ENCODE data around the gene ENDOV. TPM values are rescaled to one million over a fixed set of nuclear protein-coding genes. Genes with fewer than 3 reads are reported as not detected.

ENDOV gene
- total RNA-seq, 2 donors from 2014 or later = 14.1 to 15.5 TPM

DNA sequence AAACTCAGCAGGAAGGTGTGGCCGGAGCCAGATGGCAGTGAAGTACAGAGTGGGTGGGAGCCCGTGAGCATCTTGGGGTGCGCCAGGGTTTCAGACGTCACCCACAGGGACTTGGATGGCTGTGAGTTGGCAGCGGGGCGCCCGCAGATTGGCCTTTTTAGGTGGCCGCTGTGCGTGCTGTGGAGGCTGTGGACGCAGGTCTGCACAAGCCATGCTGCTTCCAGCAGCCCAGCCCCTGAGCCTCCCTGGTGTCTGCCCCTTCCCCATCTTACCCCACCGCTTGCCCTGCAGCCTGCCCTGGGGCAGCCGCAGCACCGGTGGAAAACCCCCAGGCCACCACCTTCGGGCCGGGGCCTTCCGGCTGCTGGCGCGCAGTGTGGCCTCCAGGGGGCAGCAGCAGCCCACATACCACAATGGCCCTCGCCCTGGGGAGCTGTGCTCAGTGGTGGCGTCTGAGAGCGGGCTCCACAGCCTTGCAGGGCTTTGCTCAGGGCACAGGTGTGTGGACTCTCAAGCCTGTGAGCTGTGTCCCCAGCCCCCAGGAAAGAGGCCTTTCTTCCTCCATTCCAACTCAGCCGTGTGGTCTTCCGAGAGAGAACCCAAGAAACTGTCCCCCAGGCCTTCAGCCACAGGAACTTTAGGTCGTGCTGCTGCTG is 11.8 kb downstream of the ENDOV start:
- intact Hi-C loops (cut with DNase I) = loop anchor here (1.0 to 10.0 kb wide), 5 partner anchors 554 to 678 kb away; no protein-coding TSS in a partner anchor
- DNase-seq (ENCODE audit: low spot score) = peak; percentile 90

DNA sequence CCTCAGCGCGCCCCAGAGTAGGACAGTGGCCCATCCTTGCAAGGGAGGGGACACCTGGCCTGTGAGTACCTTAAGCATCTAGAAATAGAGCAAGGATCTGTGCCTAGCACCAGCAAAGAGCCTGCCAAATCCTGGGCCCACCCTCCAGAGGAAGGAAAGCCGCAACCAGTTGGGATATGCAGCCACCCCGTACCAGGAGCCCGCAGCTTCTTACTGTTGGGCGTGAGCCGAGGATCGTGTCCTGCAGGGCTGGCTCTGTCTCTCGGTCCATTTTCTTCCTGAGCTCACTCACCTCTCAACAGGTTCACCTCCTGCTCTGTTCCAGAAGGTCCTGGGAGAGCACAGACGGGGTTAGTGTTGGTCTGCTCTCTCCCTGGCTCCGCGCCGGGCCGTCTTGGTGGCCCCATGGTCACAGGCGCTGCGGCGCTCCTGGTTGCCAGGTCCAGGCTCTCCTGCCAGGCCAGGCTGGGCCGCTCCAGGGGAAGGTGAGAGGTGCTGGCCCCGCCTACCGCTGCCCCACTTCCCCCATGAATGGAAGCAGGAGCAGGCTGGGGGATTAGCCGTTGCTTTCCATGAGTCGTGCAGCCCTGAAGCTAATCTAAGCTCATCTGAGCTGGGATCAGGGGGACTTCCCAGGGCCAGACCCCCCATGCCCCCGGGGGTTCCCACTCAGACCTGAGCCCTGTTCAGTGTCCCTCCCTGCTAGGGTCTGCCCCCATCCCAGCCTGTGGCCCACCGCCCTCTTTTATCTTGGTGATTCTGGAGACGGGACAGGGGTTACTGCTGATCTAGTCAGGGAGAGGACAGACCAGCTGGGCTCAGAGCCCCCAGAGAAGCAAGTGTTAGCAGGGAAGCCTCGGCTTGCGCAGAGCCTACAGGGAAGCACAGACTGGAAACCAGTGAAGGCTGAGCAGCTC is 12.7 kb downstream of the ENDOV start:
- peak; percentile 78 for DNase-seq (ENCODE audit: low spot score)
- intact Hi-C loops (cut with DNase I) = loop anchor here (1.0 to 10.0 kb wide), 5 partner anchors 25 to 677 kb away; no protein-coding TSS in a partner anchor

DNA sequence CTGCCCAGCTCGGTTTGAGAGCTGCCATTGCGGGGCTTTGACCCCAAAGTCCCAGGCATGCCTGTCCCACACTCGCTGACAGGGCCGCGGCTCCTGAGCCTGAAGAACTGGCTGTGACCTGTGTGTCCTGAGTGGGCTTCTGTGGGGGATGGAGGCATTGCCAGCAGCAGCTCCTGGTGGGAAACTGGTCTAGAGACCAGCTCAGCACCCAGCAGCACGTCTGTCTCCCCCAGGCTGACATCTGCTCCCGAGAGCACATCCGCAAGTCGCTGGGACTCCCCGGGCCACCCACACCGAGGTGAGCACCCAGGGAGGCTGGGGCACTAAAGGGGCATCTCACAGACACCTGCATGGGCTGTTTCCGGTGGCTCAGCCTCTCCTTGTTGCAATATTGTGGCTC is 13.4 kb downstream of the ENDOV start:
- peak; percentile 64 for DNase-seq (ENCODE audit: low spot score)
- intact Hi-C loops (cut with DNase I) = loop anchor here (1.0 to 10.0 kb wide), 4 partner anchors 24 to 676 kb away; no protein-coding TSS in a partner anchor

DNA sequence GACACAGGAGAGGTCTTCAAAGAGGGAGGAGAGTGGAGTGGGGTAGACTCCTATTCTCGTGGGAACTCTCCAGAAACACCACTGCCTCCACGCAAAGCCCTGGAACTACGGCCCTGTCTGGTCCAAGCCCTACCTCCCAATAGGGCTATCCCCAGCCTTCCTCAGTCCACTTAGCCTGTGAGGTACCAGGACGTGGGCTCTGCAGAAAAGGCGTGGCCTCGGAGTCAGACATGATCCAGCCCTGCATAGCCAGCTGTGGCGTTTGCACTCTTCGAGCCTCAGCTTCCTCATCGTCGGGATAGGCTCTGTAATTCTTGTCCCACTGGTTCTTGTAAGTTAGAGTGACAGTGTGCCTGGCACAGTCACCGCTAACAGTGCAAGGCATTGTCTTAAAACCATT is 13.8 kb downstream of the ENDOV start:
- intact Hi-C loops (cut with DNase I) = loop anchor here (1.0 to 10.0 kb wide), 4 partner anchors 24 to 676 kb away; no protein-coding TSS in a partner anchor
- no peak for DNase-seq (ENCODE audit: low spot score)

DNA sequence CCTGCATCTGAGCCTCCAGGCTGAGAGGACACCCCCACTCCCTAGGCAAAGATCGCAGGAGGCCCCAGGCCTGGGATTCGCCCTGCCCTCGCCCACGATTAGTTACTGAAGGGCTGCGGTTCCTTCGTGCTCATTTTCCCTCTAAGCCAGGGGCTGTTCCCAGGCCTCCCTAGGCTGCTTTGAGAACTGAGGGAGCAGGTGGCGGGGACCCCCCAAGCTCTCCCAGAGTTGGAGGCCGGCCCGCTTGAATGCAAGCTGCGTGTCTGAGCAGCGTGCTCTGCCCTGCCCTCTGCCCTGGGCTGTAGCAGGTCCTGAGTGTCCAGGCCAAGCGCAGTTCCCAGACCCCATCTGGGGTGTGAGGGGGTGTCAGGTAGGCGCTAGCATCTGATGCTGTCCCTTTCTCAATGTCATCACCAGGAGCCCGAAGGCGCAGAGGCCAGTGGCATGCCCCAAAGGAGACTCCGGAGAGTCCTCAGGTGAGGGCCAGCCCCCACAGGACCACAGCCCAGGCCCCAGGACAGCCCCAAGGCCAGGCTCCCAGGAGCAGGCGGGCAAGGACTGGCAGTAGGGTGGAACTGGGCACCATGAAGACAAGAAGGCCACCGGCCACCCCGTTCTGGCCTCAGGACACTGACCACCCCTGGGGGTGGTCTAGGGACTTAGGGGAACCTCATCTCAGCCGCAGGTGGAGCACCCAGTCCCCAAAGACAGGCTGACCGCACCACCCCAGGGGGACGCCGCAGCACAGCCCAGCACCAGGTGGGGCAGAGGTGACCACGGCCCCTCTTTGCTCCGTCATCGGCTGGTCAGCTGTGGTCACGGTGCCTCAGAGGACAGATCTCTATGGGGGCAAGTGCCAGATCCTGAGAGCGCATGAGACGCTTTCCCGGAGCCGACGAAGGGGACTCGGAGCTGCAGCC is 14.6 kb downstream of the ENDOV start:
- peak; percentile 71 for DNase-seq (ENCODE audit: low spot score)
- intact Hi-C loops (cut with DNase I) = loop anchor here (5.0 to 10.0 kb wide), 4 partner anchors 143 to 675 kb away; no protein-coding TSS in a partner anchor

DNA sequence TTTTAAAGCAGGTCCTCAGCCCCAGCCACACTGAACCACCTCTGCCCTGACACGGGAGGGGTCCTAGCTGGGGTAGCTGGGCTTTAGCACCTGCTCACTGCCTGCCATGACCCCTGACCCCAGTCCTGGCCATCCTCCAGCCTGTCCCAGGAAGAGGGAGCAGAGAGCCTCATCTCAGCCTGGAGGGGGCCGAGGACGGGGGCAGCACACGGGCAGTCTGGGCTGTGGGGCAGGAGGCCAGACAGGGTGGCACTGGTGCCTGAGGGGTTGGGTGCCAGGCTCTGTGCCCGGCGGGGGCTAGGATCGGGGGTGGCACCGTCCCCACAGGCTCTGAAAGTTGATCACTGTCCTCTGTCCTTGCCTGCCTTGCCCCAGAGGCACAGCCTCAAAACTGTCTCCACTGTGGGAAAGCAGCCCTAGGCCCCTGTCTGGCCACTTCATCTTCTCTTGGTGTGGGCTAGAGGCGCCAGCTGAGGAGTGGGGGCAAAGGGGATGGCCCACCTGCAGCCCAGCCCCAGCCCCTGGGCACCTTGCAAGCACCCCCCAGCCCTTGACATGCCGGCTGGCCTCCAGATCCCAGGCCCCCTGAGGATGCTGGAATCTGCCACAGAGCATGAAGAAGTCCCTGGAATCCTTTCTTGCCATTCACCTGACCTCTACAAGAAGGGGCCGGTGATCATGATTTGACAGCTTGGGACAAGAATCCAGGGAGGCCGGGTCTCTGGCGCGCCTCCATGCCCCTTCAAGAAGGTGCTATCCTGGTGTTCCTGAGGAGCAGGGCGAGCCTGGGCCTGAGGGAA is 15.7 kb downstream of the ENDOV start:
- intact Hi-C loops (cut with DNase I) = loop anchor here in 1 of 2 donors (5.0 kb wide), 1 partner anchor 142 kb away; no protein-coding TSS in a partner anchor

DNA sequence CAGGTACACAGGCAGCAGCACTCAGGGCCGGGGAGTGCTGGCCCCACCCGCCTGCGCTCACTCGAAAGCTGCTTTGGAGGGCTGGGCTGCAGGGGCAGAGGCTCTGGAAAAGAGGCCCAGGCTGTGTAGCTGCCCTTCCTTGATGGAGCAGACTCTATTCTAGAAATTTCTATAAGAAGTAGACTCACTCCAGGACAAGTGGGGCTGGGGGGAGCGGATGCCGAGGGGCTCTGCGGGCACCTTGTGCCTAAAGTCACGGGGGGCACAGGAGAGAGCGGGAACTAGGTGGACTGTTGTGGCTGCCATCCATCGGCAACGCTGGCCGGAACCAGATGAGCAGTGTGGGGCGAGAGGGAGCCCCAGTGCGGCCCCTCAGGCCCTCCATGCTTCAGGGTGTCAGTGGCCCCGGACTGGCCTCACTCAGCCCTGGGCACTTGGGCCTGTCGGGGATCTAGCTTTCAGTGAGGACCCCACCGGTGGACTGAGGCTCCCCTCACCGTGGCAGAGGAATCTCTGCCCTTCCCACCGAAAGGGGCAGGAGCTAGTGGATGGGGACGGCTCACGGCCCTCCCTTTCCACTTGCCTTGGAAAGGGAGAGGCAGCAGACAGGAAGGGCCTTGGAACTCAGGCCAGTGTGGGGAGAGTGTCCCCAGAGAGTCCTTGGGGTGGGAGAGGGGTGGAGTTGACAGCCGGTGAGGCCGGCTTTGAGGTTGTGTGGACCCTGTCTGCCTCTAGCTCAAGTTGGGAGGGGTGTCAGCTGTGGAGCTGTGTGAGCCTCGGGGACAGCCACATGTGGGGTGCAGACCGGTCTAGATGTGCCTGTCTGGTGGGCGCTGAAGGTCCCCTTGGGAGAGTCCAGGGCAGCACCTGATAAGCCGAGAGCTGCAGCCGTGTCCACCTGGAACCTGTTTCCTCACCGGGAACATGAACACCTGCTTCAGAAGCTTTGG is 16.6 kb downstream of the ENDOV start:
- intact Hi-C loops (cut with DNase I) = loop anchor here in 1 of 2 donors (5.0 kb wide), 1 partner anchor 141 kb away; no protein-coding TSS in a partner anchor
- DNase-seq (ENCODE audit: low spot score) = peak; percentile 72

More for the DNA sequence above, 15.7 kb downstream of the ENDOV start:
- peak; percentile 61 for DNase-seq (ENCODE audit: low spot score)

DNA sequence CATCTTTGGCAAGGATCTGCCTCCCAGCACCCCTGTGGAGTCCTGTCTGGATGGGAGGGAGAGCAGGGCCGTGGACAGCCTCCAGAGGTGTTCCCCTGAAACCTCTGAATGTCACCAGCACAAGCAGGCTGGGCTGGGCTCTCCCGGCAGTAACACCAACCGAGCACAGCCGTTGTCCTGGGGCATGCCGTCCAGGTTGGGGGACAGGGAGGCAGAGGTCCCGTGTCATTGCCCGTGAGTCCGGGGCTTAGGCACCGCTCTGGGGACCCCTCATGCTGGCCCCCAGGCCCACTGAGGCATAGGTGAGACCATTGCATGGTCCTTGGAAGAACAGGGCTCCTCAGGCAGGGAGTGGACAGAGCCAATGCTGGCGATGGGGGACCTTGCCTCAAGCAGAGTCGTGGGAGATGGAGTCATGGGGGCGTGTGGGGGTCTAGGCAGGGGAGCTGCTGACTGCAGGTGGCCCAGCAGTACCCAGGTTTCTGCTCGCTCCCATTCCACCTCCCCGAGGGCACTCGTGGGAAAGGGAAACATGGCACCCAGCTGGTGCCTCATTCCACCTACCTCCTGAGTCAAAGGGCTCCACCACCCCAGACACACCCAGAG is 17.5 kb downstream of the ENDOV start:
- intact Hi-C loops (cut with DNase I) = loop anchor here in 1 of 2 donors (5.0 kb wide), 1 partner anchor 140 kb away; no protein-coding TSS in a partner anchor
- no peak for DNase-seq (ENCODE audit: low spot score)

DNA sequence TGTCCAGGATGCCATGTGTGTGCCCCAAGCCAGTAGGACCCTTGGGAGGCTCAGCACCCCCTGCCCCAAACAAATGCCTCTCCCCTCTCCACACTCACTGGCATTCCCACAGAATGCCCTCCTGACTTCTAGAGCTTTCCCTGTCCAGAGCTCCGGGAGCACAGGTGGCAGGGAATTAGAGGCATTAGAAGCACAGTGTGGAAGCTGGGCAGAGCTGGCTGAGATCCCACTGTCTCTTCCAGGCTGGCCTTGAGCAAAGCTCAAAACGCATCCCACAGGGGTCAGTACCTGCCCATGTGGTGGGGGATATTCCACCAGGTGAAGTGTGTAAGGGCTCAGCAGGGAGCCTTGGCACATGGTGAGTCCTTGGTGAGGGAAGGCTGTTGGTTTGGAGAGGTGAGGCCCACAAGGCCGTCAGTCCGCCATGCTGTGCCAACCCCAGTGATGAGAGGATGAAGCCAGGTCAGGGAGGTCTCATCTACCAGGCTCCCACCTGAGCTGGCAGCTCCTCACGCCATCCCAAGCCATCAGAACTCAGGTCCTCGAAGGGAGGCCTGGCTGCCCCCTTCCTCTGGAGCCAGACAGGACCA is 18.1 kb downstream of the ENDOV start:
- intact Hi-C loops (cut with DNase I) = loop anchor here in 1 of 2 donors (5.0 kb wide), 1 partner anchor 139 kb away; no protein-coding TSS in a partner anchor
- DNase-seq (ENCODE audit: low spot score) = no peak

DNA sequence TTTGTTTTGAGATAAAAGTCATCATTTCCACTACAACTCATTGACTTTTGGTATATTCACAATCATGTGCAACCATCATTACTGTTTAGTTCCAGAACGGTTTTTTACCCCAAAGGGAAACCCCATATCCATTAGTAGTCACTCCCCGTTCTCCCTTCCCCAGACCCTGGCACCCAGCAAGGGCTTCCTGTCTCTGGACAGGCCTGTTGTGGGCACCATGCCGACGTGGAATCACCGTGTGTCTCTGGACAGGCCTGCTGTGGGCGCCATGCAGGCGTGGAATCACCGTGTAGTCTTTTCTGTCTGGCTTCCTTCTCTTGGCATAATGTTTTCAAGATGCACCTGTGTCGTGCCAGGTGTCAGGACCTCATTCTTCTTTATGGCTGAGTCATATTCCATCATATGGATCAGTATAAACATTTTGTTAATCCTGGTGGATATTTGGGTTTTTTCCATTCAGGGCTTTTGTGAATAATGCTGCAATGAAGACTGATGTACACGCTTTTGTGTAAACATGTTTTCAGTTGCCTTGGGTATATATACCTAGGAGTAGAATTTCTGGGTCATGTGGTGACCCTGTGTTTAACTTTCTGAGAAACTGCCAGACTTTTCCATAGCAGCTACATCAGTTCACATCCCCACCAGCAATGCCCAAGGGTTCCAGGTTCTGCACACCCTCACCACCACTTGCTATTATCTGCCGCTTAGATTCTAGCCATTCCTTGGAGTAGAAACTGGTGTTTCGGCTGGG is 19.1 kb downstream of the ENDOV start:
- intact Hi-C loops (cut with DNase I) = loop anchor here in 1 of 2 donors (5.0 kb wide), 1 partner anchor 138 kb away; no protein-coding TSS in a partner anchor
- DNase-seq (ENCODE audit: low spot score) = no peak

DNA sequence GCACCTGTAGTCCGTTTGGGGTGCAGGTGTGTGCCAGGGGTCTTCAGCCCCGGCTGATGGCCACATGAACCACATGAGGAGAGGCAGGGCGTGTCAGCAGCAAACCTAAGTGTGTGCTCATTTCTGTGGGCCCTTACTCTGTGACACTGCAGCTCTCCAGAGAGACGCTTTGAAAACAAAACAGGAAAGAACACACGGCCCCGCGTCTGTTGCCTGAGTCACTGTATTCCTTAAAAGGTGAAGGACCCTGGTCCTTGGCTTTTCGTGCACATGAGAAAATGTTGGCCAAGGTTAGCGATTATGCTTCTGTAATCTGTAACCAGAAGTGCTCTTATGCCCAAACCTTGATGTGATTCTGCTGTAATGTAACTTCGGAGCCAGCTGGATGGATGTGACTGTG is 22.6 kb downstream of the ENDOV start:
- no peak for DNase-seq (ENCODE audit: low spot score)
- intact Hi-C loops (cut with DNase I) = no loop called here

DNA sequence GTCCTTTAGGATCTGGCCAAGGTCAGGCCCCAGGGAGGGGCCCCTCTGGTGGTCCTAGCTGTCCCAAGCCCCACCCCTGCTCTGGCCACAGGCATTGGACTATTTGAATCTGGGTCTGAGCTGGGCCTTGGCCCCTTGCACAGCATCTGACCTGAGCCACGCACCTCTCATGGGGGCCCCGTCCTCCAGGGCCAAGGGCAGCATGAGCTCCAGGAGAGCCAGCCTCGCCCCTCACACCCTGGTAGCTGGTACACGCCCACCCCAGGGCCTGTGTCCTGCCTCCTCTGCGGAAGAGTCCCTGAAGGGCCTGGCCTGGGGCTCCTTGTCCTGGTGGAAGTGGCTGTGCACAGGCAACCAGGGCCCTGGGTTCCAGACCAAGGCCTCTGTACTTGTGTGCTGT is 23.8 kb downstream of the ENDOV start:
- no peak for DNase-seq (ENCODE audit: low spot score)
- intact Hi-C loops (cut with DNase I) = no loop called here

DNA sequence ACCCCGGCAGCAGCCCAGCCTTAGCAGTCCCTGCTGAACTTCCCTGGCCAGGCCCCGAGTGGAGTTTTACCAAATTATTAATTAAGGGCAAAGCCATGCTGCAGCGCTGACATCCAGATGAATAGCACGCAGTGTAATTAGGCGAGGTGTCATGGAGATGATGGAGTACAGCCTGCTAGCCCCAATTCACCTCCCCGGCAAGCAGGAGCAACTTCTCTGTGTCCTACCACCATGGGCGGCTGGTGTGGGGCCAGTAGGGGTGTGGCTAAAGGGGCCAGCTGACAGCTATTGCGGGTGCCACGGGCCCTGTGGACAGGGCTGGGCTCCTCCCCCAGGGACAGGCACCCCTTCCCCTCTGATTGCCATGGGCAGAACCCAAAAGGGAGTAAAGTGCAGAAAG is 24.5 kb downstream of the ENDOV start:
- intact Hi-C loops (cut with DNase I) = no loop called here
- DNase-seq (ENCODE audit: low spot score) = no peak

DNA sequence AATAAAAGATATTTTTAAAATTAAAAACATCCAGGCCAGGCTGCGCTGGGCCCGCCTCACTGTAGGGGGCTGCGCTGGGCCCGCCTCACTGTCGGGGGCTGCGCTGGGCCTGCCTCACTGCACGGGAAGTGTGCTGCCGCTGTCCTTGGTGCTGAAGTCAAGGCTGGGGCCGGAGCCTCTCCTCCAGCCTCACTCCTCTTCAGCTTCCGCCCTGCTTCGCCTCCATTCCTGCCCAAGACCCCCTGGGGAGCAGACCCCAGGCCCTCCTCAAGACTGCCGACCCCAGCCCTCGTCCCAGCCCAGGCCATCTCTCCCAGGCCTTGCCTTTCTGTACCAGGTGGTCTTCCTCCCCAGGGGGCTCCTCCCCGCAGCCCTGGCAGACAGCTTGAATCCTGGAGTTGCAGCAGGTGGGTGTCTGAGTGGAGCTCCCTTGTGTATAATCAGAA is 26.2 kb downstream of the ENDOV start:
- intact Hi-C loops (cut with DNase I) = no loop called here
- DNase-seq (ENCODE audit: low spot score) = no peak

DNA sequence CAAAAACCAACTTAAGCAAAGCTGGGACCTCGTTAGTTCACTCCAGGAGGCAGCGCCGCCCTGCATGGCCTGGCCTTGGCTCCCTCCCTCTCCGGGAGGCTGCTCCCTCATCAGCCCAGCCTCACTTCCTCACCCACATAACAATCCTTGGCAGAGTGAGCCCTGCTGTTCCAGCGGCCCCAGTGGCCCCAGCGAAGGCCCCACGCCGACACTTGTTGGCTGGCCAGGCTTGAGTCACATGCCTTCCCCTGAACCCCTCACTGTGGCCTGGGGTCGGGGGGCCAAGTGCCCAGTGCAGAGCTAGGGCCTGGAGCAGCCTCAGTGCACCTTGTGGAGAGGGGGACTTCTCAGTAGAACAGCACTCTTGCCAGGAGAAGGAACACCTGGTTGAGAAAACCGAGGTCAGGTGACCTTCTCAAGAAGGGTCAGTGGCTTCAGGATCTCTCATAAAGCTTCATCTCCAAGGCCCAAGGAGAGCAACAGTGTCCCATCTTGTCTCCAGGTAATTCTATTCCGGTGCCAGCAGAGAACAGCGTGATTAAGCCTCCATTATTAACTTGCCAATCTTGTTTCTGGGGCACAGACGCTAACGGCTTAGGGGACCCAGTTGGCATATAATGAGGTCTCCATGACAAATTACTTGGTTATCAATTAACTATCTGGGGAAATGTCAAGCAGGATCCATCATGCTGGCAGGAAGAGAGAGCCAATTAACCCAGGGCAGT is 26.8 kb downstream of the ENDOV start:
- no peak for DNase-seq (ENCODE audit: low spot score)

More for the DNA sequence above, 26.8 kb downstream of the ENDOV start:
- intact Hi-C loops (cut with DNase I) = no loop called here
